Fibroblast of pulmonary artery (primary cell): Measurements from ENCODE around the gene MEGF8.
A peak's percentile ranks its signal among the peaks of the same experiment; 100 is the strongest.

ENCODE experiments used
- DNase-seq: peaks from one replicate; pipeline ENCODE4 v3.0.0-alpha.2; 2010; ENCODE audit warnings: low read depth
- H3K4me3 ChIP-seq: replicated peaks from 2 replicates; pipeline ENCODE4 v1.5.1; 2011; ENCODE audit warnings: low read depth, mild to moderate bottlenecking, control low read depth, low read length, moderate library complexity
- TF ChIP-seq, protein P1 (sequence below): IDR thresholded peaks from 2 replicates; pipeline ENCODE4 v1.5.1; 2011; ENCODE audit warnings: mild to moderate bottlenecking, control low read depth, low read length, inconsistent platforms; ENCODE audit errors: missing control alignments

Gene MEGF8

DNA sequence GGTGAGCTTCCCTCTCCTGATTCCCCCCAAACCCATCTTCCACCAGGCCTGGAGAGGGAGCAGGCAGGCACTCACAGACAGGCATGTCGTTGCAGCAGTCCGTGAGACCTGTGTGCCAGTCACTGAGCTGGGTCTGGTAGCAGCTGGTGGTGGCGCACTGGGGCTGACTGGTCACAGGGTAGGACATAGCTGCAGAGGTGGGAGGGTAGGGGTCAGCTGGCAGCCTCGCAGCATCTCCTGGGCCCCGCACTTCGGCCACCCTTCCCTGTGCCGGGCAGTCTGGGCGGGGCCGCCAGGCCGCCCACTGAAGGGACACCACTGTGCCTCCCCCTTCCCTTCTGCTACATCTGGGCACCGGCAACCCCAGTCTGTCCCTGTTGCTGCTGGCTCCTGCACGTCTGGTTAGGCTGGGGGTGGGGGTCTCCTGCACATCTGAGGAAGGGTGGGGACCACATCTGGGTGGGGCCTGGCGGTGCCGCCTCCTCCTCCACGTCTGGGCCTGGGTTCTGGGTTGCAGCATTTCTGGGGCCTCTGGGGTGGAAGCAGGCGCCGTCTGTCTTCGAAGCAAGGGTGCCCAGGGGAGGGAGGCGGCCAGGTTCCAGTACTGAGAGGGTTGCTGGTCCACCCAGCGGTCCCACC, 63.5 kb downstream of the MEGF8 start:
- no peak for DNase-seq
- H3K4me3 ChIP-seq = no peak overlapping the region
- TF ChIP-seq, protein P1, sequence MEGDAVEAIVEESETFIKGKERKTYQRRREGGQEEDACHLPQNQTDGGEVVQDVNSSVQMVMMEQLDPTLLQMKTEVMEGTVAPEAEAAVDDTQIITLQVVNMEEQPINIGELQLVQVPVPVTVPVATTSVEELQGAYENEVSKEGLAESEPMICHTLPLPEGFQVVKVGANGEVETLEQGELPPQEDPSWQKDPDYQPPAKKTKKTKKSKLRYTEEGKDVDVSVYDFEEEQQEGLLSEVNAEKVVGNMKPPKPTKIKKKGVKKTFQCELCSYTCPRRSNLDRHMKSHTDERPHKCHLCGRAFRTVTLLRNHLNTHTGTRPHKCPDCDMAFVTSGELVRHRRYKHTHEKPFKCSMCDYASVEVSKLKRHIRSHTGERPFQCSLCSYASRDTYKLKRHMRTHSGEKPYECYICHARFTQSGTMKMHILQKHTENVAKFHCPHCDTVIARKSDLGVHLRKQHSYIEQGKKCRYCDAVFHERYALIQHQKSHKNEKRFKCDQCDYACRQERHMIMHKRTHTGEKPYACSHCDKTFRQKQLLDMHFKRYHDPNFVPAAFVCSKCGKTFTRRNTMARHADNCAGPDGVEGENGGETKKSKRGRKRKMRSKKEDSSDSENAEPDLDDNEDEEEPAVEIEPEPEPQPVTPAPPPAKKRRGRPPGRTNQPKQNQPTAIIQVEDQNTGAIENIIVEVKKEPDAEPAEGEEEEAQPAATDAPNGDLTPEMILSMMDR = no peak

DNA sequence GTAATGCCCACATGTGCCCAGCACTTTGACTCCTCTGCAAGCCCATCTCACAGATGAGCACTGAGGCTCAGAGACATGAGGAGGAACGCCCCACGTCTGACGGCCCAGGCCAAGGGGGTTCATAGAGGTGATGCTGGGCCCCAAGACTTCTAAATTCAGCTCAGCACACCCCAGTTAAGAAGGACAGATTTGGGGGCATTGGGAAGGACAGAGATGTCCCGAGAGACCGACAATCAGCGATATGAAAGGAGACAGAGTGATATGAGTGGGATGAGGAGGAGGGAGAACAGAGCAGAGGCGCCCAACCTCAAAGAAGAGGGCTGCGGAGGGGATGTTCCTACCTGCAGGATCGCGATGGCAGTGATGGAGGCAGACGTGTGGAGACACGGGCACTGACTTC, 64.5 kb downstream of the MEGF8 start, which contains the start of gene CNFN:
CNFN (minus strand) TSS at position 399 of the 400 bp plus-strand sequence. CDS start 1,260 bp downstream, outside the sequence.
- TF ChIP-seq, protein P1 = no peak
- no peak for DNase-seq
- H3K4me3 ChIP-seq = no peak within 1 kb of the TSS

DNA sequence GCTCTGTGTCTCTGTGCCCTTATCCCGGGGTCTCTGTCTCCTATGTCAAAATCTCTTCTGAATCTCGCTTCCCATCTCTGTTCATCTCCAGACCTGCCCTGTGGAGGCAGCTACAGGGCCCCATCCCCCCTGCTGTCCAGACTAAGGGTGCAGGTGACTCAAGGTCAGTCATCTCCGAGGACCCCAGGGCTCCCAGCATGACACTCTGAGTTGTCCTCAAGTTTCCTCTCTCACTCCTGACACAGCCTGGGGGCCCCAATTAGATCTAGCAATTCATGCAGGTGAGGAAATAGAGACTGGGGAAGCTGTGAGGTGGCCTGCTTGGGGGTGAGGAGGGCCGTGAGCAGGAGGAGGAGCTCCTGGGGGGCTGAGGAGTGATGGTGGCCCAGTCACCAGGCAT, 66.7 kb downstream of the MEGF8 start:
- no peak overlapping the region for H3K4me3 ChIP-seq
- TF ChIP-seq, protein P1 = no peak
- no peak for DNase-seq

DNA sequence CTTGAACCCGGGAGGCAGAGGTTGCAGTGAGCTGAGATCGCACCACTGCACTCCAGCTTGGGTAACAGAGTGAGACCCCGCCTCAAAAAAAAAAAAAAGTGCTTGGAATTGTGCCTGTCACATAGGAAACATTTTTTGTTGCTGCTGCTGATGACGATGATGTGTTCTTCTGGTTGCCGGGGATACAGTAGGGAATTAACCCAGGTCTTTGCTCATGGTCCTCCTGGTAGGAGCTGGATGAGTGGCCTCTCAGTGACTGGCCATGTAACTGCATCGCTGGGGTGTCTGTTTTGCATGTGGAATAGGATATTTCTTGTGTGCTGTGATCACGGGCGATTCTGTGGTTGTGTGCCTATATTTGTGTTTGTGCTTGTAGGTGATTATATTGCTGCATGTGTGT, 69.3 kb downstream of the MEGF8 start:
- TF ChIP-seq, protein P1 = no peak
- no peak overlapping the region for H3K4me3 ChIP-seq
- DNase-seq = no peak

DNA sequence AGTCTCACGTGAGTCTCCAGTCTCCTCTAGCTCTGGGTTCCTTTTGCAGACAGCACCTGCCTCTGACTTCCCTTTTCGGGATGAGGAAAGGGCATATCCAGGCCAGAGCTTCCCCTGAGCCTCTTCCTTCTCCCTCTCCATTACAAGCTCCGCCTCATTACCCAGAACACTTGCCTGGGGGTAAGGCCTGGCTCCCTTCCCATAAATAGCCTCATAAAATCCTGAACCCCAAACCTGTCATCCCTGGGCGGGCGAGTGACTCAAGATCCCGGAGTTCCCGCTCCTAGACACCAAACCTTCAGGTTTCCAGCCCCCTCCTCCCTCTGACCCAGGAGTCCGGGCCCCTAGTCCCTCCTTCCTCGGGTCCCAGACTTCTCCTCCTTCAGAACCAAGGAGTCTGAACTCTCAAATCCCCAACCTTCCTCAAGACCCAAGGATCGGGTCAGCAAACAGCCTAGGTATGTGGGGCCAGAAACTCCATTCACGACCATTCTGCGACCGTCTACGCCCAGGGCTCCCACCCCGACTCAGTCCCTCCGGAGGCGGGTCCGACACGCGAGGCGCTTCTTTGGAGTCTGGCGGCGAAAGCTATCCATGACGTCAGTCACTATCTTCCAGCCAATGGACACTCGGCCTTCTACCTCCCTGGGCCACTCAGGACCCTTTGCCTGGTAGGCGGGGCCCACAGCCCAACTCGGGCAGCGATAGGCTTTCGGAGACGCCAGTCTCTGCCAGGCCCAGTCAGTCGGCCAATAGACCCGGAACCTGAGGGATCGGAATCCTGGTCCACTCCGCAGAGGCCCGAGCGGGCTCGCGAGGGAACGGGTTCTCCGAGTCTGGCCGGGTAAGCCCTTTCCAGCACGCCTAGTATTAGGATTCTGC, 71.2 kb downstream of the MEGF8 start:
- peak; percentile 99 for DNase-seq
- TF ChIP-seq, protein P1 = no peak
- peak overlapping the region; percentile 77 for H3K4me3 ChIP-seq

DNA sequence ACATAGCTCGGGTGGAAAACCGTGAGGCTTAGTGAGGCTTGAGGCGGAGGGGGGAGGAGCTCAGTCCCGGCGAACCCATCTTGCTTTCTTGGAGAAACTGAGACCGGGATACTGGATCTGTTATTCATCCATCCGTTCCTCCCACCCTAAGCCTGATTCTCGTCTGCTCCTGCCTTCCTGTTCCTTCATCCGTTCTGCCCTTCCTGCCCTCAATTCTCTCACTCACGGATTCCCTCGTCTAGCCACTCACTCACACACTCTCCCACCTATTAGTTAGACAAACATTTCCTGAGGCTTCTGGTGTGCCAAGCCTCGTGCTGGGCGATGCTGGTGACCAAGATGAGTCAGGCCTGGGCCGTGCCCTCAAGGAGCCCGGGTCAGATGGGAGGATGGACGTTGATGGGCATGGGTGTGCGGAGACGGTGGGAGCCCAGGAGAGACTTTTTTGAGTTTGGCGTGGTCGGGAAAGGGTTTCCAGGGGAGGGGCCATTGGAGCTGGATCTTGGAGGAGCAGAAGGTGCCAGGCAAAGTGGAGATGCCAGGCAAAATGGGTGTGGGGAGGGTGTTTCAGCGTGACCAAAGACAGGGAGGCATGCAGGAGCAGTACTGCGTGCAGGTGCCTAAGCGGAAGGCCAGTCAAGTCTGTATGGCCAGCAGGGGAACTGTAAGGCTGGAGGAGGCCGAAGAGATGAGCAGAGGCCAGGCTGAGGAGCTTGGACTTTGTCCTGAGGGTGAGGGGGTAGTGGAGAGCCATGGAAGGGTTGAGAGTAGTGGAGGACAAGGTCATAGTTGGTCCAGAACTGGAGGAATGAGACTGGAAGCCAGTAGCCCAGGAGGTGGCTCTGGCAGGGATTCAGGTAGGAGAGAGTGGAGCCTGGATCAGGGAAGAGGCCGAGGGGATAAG, 72.1 kb downstream of the MEGF8 start:
- TF ChIP-seq, protein P1 = no peak
- no peak for DNase-seq

More for the DNA sequence above, 72.1 kb downstream of the MEGF8 start:
- peak overlapping the region; percentile 77 for H3K4me3 ChIP-seq
